NCI-H146 treated with DMSO at 0.1 percent for 48 hours (cell line): ENCODE results near the gene APMAP.

Experiments used
- DNase-seq: peaks from one replicate; lab custom pipeline; 2025; ENCODE audit not compliant: unreplicated experiment; lab: John Stamatoyannopoulos, UW

APMAP gene

DNA sequence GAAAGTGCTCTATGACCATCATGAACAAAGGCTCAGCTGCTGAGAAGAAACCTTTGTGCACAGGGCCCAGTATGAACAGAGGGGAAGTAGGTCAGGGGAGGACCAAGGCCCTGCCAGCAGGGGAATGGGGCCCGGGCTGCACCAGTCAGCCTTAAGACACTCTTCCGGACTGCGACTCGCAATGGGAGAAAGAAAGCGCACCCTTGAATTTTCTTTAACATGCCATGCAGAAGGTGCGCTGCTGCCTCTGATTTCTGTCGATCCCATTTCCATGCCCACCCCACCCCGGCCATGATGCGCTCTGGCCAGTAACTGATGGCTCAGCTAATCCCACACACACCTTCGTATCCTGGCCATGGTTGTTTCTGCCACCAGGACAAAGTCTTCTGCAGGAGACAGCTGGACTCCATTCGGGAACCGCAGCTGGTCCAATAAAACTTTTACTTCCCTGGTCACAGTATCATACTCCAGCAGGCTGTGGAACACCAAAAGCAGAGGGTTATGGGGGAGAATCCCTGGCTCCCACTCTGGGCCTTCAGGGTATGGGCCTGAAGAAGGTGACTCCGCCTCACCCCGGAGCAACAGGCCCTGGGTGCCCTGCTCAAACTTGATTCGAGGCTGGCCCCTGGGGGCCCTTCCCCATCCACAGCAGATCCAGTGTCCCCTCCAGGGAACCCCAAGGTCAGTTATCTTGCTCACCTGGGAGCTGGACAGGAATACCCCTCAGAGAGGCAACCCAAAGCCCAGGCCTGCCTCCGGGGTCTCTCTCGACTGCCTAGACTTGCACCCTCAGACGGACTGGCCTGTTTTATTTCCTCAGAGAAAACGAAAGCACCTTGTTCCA is 23.1 kb downstream of the APMAP start:
- no peak for DNase-seq

DNA sequence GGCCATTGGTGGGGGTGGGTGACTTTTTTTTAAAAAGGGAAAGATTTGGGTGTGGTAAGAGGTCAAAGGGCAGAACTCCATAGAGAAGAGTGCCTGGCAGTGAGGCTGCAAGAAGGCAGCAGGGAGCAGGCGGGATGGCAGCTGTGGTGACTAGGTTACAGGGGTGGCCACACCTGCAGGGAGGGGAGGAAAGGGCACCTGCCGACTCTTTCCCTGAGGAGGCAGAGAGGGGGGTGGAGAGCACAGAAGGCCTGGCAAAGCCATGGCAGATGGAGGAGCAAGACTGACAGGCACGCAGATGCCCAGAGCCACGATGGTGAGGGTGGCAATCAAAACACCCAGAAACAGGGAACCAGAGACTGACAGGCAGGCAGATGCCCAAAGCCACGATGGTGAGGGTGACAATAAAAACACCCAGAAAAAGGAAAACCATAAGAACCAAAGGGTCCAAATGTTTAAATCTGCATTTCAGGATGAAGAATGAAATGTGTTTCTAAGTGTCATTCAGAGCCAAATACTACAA is 24.2 kb downstream of the APMAP start:
- no peak for DNase-seq

DNA sequence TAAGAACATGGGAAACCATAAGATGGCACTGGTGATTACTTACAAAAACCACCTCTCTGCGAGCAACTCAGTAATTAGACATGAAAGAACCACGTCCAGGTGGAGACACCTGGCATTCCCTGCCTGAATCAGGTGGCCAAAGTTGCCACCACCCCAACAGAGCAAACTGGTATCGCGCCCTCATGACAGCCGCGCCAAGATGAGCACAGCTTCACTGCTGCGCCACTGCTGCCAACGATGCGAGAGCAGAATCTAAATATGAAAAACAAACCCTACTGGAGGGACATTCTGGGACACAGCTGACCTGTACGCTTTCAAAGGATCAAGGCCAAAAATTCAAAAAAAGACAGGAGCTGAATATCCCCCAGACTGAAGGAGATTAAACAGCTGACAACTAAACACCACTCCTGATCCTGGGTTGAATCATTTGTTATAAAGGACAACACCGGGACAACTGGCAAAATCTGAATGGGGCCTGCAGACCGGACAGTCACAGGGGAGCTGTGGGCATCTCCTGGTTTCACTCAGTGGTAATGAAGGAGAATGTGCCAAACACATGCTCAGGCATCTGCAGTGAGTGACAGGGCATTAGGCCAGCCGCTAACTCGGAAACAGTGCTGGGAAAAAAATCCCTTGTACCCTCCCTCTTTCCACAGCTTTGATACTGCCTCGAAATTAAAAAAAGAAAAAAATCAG is 26.1 kb downstream of the APMAP start:
- DNase-seq = no peak

DNA sequence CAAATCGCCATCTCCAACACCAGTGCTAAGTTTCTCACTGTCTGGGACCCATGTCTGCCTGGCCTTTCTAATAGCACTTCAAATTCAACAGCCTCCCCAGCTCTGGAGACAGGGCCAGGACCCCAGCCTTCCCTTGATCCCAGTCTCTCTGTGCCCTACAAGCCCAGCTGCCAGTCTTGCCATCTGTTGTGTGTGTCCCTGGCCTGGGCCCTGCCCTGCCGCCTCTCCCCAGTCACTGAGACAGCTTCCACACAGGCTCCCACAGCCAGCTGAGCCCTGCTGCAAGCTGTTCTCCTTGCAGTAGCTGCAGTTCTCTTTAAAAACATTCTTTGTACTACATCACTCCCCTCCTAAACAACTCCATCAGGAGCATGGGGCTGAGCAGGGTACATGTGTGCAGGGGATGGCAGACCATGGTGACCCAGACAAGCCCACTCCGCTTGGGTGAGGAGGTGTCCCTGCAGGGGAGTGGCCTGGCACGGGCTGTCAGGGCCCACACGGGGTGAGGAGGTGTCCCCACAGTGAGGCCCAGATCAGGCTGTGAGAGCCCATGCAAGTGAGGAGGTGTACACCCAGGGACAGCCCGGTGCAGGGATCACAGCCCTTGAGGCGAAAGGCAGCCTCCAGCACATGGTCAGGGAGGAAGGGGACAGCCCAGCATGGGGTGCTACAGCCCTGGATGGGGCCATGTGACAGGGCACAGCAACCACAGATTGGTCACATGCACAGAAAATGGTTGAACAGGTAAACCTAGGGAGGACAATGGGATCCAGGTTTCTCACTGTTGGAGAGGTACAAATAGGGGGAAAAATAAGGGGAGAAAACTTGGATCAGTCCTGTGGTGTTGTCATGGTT is 27.3 kb downstream of the APMAP start:
- no peak for DNase-seq

DNA sequence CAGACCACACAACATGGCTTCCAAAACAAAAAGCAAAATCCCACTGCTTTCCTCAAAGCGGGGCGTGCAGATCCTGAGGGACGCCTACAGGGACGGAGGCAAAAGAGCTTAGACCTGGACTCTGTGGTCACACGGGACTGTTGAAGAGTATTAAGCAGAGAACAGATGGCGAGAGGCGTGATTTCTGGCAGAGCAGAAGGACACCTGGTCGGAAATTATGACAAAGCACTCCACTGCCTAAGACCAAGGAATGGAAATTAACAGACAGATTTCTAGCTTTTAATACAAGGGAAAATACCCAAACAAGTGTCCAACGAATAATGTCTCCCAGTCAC is 28.1 kb downstream of the APMAP start:
- no peak for DNase-seq

DNA sequence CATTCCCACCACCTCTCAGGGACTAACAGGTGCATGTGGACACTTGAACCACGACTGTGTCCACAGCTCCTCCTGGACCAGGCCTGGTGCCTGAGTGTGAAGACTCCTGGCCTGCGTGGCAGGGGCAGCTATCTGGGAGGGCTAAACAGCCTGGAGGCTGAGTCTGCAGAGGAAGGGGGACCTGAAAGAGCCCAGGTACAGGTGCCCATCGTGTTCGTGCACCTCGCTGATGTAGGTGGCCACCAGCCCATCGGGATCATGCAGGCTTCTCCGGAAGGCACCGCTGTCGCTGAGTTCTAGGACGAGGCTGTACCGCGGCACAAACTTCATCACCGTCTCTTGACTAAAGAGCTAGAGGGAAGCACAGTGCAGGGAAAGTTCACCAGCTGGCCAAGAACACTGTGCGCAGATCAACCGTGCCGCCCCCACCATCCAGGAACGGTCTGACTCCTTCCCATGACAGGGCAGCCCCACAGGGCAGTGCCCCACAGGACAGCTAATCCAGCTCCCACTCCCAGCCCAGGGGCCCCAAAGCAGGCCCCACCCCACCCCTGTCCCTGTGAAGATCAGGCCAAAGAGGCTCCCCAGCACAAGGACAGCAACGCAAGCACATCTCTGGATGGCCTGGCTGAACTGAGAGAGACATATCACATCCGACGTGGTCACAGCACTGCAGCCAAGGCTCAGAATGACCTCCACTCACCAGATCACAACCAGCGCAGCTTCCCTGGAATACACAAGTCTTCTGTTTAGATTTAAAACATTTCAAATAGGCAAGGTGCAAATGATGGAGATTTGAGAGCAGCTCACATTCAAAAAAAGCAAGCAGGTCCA is 28.7 kb downstream of the APMAP start:
- no peak for DNase-seq

DNA sequence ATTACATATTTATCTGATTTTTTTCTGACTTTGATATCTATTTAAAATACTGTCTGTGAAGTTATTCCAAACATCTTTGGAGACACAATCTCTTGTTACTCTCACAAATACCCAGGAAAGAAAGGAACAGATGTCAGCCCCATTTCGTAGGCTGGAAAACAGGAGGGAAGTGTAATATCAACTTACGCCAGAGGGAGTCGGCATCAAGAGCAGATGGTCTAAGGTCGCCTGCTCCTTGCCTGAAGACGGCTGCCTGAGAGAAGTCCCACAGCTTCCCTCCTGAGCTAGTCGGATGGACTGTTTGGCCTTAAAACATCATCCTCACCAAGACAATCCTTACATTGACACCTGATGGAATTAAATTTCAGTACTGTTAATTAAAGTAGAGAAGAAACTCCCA is 30.0 kb downstream of the APMAP start:
- DNase-seq = no peak

DNA sequence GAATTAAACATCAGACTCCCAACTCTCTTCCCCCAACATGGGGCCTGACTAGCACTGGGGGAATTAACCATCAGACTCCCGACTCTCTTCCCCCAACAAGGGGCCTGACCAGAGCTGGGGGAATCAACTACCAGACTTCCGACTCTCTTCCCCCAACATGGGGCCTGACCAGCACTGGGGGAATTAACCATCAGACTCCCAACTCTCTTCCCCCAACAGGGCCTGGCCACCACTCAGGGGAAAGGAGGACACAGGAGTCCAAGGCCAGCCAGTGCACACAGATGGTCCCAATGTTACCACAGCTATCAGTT is 30.4 kb downstream of the APMAP start:
- DNase-seq = no peak

DNA sequence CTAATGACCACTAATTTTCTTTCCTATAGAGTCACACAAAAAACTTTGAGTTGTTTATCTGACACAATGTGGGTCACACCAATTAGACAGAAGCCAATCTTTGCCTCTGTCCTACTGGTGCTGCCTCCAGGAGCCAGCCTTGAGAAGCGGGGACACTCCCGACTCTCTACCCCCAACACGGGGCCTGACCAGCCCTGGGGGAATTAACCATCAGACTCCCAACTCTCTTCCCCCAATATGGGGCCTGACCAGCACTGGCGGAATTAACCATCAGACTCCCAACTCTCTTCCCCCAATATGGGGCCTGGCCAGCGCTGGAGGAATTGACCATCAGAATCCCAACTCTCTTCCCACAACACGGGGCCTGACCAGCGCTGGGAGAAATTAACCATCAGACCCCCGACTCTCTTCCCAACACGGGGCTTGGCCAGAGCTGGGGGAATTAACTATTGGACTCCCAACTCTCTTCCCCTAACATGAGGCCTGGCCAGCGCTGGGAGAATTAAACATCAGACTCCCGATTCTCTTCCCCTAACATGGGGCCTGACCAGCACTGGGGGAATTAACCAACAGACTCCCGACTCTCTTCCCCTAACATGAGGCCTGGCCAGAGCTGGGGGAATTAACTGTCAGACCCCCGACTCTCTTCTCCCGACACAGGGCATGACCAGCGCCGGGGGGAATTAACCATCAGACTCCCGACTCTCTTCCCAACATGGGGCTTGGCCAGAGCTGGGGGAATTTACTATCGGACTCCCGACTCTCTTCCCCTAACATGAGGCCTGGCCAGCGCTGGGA is 31.0 kb downstream of the APMAP start:
- no peak for DNase-seq

DNA sequence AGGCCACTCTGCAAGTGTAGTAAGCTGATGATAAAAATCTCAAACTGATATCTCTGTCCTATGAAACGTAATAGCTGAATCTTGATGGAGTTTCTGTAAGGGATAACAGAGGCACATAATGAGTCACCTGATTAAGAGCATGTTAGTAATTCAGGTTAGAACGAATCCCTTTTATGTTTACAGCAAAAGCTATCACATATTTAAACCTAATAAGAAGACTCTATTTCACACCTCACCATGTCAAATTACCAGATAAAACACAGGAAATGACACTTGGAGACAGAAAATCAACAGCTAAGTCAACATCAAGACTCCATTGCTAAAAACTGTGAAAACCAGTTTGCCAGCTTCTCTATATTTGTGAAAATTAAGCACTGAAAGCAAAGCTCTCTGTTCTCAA is 31.7 kb downstream of the APMAP start:
- no peak for DNase-seq

DNA sequence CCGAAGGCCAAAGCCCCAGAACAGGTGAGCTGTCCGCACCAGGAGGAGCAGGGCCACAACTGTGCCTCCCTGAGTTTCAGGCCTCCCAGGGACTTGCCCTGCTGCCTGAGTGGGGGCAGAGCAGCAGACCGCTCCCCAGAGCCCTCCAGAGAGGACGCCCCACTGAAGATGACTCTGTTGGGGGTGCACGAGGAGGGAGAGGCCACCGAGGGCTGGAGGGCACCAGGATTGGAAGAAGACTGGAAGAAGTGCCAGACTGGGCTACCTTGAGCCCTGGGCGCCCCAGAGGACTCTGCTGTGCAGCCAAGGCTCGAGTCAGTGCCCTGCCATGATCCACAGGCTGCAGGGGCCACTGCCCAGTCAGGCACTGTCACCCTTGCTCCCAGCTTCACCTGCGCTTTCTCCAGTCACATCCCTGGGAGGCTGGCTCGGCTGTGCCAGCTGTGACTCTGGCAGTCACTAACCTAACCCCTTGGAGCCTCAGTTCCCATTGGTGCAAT is 32.2 kb downstream of the APMAP start:
- DNase-seq = no peak

DNA sequence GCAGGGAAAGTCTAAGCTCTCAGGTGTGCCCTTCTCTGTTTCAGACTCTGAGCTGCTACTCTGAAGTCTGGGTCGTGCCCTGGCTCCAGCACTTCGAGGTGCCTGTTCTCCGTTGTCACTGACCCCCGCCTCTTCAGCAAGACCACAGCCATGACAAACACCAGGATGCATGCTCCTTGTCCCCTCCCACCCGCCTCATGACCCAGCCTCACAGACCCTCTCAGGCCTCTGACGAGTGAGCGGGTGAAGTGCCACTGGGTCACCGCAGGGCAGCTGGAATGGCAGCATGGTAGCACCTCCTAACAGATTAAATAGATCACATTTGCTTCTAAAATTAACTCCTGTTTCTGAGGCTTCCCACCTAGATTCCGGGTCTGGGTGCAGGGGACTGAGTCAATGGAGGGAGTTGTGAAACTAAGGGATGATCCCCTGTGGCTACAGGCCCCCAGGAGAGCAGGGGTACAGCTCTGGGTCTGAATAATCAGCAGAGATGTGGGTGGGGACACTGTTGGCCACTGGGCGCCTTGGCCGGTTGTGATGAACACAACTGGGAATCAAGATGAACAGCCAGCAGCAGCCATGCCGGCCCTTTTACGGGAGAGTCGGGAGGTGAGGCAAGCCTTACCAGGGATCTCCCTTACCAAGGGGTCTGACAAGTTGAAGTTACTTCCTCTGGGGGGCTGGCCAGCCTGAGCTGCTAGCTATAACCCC is 32.8 kb downstream of the APMAP start:
- no peak for DNase-seq

DNA sequence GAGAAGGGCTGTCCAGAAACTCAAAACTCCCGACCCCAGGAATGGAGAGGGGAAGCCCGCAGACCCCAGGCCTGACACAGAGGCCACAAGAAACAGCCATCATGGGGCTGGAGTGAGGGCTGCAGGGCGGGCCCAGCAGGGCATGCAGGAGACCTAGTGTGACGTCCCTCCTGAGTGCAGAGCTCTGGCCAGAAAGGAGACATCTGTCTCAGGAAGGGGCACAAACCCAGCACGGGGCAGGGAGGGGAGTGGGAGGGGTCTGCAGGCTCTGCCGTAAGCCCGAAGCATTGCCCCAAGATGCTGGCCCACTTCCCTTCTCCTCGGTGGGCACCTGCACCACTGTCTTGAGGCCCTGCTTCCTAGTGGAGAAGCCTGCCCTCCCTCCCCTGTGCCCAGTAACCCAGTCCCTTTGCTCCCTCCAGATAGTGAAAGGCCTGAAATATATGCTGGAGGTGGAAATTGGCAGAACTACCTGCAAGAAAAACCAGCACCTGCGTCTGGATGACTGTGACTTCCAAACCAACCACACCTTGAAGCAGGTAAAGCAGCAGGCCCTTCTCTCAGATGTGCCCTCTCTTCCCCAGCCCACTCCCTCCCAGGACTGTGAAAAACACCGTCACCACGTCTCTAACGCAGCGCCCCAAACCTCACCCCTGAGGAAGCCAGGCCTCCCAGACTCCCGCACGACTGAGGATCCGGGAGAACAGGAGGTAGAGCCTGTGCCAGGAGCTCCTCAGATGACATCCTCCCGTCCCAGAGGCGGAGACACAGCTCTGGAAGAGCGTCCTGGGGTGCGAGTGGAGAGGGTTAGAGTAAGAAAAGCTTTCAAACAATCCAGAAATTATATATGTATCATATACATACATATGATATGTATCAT is 33.8 kb downstream of the APMAP start:
- no peak for DNase-seq

DNA sequence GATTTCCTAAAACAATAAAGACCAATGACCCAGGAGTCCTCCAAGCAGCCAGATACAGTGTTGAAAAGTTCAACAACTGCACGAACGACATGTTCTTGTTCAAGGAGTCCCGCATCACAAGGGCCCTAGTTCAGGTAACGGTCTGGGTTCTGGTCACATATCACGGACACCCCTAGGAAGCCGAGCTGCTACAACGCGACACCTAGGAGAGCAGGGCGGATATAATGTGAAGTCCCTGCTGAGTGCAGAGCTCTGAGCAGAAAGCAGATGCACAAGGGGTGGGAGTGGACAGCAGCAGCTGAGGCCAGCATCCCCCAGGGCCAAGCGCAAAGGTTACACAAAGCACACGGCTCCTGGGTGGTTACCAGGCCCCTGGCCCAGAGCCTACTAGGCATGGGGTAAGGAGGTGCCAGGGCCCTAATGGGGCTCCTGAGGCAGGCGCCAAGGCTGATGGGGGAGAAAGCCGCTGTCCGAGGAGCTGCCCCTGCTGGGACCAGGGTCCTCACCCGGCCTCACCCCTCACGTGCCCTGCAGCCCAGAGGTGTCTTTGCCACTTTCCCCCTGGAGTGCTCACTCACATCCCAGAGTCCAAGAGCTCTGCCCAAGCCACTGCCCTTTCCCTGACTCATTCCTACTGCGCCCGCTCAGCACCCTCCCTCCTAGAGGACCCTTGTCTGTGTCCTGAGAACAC is 35.1 kb downstream of the APMAP start:
- no peak for DNase-seq

DNA sequence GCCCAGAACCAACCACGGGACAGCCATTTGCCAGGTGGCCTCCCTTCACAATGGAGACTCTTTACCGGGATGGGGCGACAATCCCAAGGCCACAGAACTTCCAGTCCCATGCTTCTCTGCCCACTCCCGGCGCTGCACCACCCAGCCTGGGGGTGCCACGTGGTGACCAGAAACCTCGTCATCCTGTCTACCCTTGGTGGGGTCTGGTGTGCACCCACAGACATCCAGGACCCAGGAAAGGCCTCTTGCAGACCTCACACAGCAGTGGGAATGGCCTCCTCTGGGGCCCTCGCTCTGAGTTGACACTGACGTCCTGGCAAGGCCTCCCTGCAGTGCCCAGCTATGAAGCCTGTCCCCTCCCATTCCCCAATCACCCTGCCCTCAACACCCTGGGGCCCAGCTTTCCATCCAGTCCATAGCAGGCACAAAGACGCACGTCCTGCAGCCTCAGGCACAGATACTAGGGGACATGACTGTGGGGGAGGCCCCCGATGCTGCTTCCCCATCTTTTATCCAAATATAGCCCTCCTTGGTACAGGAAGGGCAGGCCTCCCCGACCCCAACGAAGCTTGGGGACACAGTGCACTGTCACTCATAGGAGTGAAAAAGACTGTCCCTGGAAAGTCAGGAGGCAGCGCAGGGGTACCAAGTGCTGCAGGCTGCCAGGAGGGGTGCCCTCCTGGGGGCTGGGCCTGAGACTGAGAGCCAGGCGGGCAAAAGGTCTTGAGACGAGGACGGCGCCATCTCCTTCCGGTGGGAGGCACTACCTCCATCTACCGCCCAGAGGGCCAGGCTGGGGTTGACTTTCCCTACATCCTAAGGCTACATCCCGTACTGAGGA is 36.3 kb downstream of the APMAP start:
- DNase-seq = no peak

DNA sequence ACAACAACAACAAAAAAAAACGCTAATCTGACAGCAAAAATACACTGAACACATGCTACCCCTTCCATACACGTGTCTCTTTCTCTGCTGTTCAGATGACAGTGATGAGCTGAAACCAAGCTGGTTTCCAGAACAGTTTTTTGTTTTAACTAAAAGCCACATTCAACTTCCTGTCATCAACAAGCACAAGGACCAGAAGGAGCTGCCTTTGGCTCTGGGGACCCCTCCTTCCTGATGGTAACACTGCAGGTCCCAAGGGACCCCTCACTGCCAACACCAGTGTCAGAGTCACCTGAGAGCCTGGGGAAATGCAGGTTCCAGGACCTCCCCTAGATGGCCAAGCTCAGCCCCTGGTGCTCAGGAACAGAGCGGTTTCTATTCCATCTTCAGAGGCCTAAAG is 37.5 kb downstream of the APMAP start:
- no peak for DNase-seq

DNA sequence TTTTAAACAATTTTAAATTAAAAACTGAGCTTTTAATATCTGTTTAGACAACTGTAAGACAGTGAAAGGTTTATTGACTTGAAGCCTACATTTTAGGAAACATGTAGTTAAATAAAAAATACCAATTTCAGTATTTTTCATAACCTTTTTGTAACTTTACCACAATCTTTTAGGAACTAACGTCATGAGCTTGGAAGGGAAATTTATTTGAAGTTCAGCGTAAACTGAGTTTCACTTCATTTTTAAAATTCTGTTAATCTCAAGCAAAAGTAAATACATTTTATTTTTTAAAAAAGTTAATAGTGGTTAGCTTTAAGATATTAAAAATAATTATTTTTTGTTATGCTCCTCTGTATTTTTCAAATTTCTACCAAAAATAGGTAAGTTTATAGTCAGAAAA is 38.0 kb downstream of the APMAP start:
- no peak for DNase-seq
